ENCODE measurements around the gene TSPAN13. TPM values are rescaled to one million over a fixed set of nuclear protein-coding genes. Genes with fewer than 3 reads are reported as not detected.

Gene TSPAN13
- total and polyA plus RNA-seq, 2 of the 8 experiments (the other 6 are each of a cell fraction or from before 2014, with no cell fraction given), result 15.3 to 28.1 TPM

DNA sequence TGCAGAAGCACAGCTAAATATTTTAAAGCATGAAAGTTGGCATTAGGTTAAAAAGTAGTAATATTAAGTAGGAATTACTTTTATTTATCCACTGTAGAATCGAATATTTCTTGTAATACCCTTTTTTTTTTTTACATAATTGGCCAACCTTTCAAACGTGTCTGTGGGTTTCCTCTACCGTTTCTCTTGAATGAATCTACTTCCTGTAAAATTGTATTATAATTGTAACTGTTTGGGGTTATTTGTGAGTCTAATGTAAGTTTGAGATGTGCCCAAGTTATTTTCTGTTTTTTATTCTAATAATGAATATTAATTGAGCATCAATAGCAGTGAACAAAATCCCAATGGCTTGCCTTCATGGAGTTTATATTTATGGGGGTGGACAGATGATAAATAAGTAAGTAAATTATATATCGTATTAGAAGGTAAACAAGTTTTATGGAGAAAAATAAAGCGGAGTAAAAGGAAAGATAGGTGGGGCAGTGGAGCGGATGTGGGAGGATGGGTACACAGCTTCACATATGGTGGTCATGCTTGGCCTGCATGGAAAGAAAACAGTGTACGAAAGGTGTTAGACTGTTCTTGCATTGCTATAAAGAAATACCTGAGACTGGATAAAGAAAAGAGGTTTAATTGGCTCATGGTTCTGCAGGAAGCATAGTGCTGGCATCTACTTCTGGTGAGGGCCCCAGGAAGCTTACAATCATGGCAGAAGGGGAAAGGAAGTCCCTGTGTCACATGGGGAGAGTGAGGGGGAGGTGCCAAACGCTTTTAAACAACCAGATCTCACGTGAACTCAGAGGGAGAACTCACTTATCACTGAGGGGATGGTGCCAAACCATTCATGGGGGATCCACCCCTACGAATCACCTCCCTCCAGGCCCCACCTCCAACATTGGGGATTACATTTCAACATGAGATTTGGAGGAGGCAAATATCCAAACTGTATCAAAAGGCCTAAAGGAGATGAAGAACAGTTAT lies 5.4 kb downstream of the TSPAN13 start:
- no peaks in the 10 kb centered on the region for H3K9me3 ChIP-seq (ENCODE audit: insufficient read depth in 2 of 2, low read depth in 1 of 2, low read length in 1 of 2)
- ChIA-PET POLR2A (ENCODE audit: partially characterized antibody) (no interaction called here), CTCF (ENCODE audit: partially characterized antibody) (interaction anchor here (0.8 to 1.5 kb wide), 2 partner anchors 12 to 661 kb away, joined by 3 to 4 read pairs; no protein-coding TSS in a partner anchor)
- no peak overlapping the region for H2BK20ac ChIP-seq (ENCODE audit: low read length)
- no peaks in the 10 kb centered on the region for H4K20me1 ChIP-seq (replicated peaks in 1 of 2; ENCODE audit: control insufficient read depth in 1 of 2, insufficient read depth in 2 of 2, low read length in 2 of 2)
- H3K4me2 ChIP-seq (ENCODE audit: insufficient read depth in 1 of 2, low read depth in 2 of 2, low read length in 2 of 2), result no peak overlapping the region
- no peaks in the 10 kb centered on the region for H3K79me1 ChIP-seq (ENCODE audit: low read depth, low read length)
- H3K4ac ChIP-seq (replicated peaks; ENCODE audit: insufficient read length, low read depth, low read length), result no peak overlapping the region
- peaks cover 2 to 9% (median 7%) of the 10 kb centered on the region in 4 experiments; a peak in 5 of 7 replicates for H3K4me1 ChIP-seq (replicated peaks in 1 of 4; ENCODE audit: control insufficient read depth in 3 of 4, insufficient read depth in 4 of 4, low read length in 3 of 4)
- WGBS, 2 experiments (ENCODE audit: extremely low coverage in 1 of 2, insufficient coverage in 1 of 2, insufficient read length in 1 of 2, insufficient replicate concordance in 2 of 2, low coverage in 1 of 2, low lambda C conversion rate in 2 of 2, missing lambda C conversion rate in 1 of 2), result 89 to 96% methylated on average over 3 to 10 of the region's 10 CpGs
- H4K8ac ChIP-seq (ENCODE audit: extremely low read depth, insufficient read depth, low read length), result no peak overlapping the region
- H2AK5ac ChIP-seq (ENCODE audit: low read depth, low read length), result no peak overlapping the region
- H4K5ac ChIP-seq (ENCODE audit: insufficient read length, low read depth, low read length), result no peak overlapping the region
- no peak overlapping the region for H3K27ac ChIP-seq (ENCODE audit: low read depth, low read length)
- no peak overlapping the region for H2BK5ac ChIP-seq (ENCODE audit: low read depth, low read length)
- no peak overlapping the region for H2BK15ac ChIP-seq (ENCODE audit: low read length)
- no peak overlapping the region for H3K4me3 ChIP-seq (ENCODE audit: extremely low read depth in 1 of 4, insufficient read depth in 2 of 4, low read depth in 3 of 4, low read length in 4 of 4)
- peaks cover 0 to 34% of the 10 kb centered on the region in 2 experiments; a peak in 2 of 4 replicates for H3K79me2 ChIP-seq (ENCODE audit: control insufficient read depth in 1 of 2, insufficient read depth in 2 of 2, low read length in 2 of 2)
- H3K14ac ChIP-seq (ENCODE audit: insufficient read length), result no peak overlapping the region
- no peaks in the 10 kb centered on the region for H3K36me3 ChIP-seq (ENCODE audit: control insufficient read depth in 2 of 4, insufficient read depth in 4 of 4, low read length in 3 of 4)
- H2BK120ac ChIP-seq (replicated peaks; ENCODE audit: low read depth, low read length), result no peak overlapping the region
- no peak for FAIRE-seq
- H3K18ac ChIP-seq (ENCODE audit: extremely low read depth, low read length), result no peak overlapping the region
- H3K23me2 ChIP-seq (ENCODE audit: low read depth, low read length), result peaks cover 4% of the 10 kb centered on the region; the same call in 1 of the 2 replicates
- DNase-seq (ENCODE audit: low read depth in 1 of 2, low spot score in 2 of 2), result no peak
- H2BK12ac ChIP-seq (ENCODE audit: low read depth, low read length), result no peak overlapping the region
- no peak overlapping the region for H3K56ac ChIP-seq (replicated peaks; ENCODE audit: insufficient read length, low read depth, low read length)
- no peak overlapping the region for H3K23ac ChIP-seq (ENCODE audit: insufficient read length)
- H3K9ac ChIP-seq (replicated peaks in 1 of 4; ENCODE audit: extremely low read depth in 1 of 4, low read depth in 3 of 4, low read length in 3 of 4), result no peak overlapping the region
- H4K91ac ChIP-seq (replicated peaks; ENCODE audit: insufficient read length, low read length), result no peak overlapping the region
- H3K27me3 ChIP-seq (replicated peaks in 1 of 4; ENCODE audit: control insufficient read depth in 3 of 4, extremely low read depth in 1 of 4, insufficient read depth in 3 of 4, low read length in 3 of 4), result no peaks in the 10 kb centered on the region; a peak in 3 of 7 replicates
- no peak overlapping the region for H2AFZ ChIP-seq (ENCODE audit: low read length)
- TF ChIP-seq NANOG (IDR thresholded peaks at IDR 0.05; ENCODE audit: insufficient read depth, low read depth, low read length, poor library complexity, severe bottlenecking), result no peak
- TF ChIP-seq CHD1 (IDR thresholded peaks at IDR 0.05; ENCODE audit: low read depth, low read length), result no peak
- no peak for TF ChIP-seq CHD2 (IDR thresholded peaks at IDR 0.05; ENCODE audit: low read length)
- no peak for TF ChIP-seq GTF2F1 (IDR thresholded peaks at IDR 0.05; ENCODE audit: borderline replicate concordance, low read depth, low read length)
- TF ChIP-seq ASH2L (IDR thresholded peaks at IDR 0.05; ENCODE audit: low read length), result no peak
- TF ChIP-seq SP1 (IDR thresholded peaks at IDR 0.05; ENCODE audit: low read depth, low read length), result no peak
- TF ChIP-seq SIX5 (IDR thresholded peaks at IDR 0.05; ENCODE audit: low read depth, low read length), result no peak
- TF ChIP-seq KDM4A (IDR thresholded peaks at IDR 0.05; ENCODE audit: low read depth, low read length, severe bottlenecking), result no peak
- no peak for TF ChIP-seq USF2 (IDR thresholded peaks at IDR 0.05; ENCODE audit: low read length)
- TF ChIP-seq BACH1 (IDR thresholded peaks at IDR 0.05; ENCODE audit: low read length), result no peak
- no peak for TF ChIP-seq PHF8 (conservative IDR thresholded peaks at IDR 0.05; ENCODE audit: low read depth, low read length)
